K562 (cell line): ENCODE results near the gene ABLIM2. TPM values are rescaled to one million over a fixed set of nuclear protein-coding genes. Genes with fewer than 3 reads are reported as not detected.

ENCODE experiments used
- ARID2 ChIP-seq: fragments of 450-650 bp; IDR thresholded peaks from 2 replicates; pipeline ENCODE4 v1.6.1; 2017; ENCODE audit warnings: antibody characterized with exemption, mild to moderate bottlenecking
- FOXA1 ChIP-seq: fragments of 450-650 bp; IDR thresholded peaks from 2 replicates; pipeline ENCODE4 v1.6.1; 2016; ENCODE audit warnings: mild to moderate bottlenecking, borderline replicate concordance
- HDAC6 ChIP-seq: IDR thresholded peaks from 2 replicates; pipeline ENCODE4 v1.6.1; 2012; ENCODE audit warnings: low read depth, mild to moderate bottlenecking, control low read depth, inconsistent platforms, low read length, moderate library complexity
- JUNB ChIP-seq: fragments of 450-650 bp; formaldehyde crosslinking; conservative IDR thresholded peaks from 2 replicates; pipeline ENCODE4 v1.4.0; 2020; ENCODE audit warnings: mild to moderate bottlenecking
- TAF9B ChIP-seq: fragments of 450-650 bp; IDR thresholded peaks from 2 replicates; pipeline ENCODE4 v1.6.1; 2018; ENCODE audit warnings: mild to moderate bottlenecking; ENCODE audit not compliant: partially characterized antibody
- ZNF354B ChIP-seq: fragments of 250-450 bp; sonication (Bioruptor Pico); IDR thresholded peaks from 2 replicates; pipeline ENCODE4 v1.4.0; 2020
- polyA plus RNA-seq, 8 experiments: library from polyadenylated mRNA; depleted of rRNA in 4 of 8; stranded (reverse) in 5 of 8; unstranded in 3 of 8; fragments of >200 nt; fragmentation: Nextera tagmentation in 2 of 8; fragmentation: Illumina TruSeq in 1 of 8; extraction: Ambion mirVana in 2 of 8; extraction: Trizol in 1 of 8; gene quantifications; 2 replicates each; pipeline versions ENCODE4 v1.2.1 to v1.2.3, GENCODE V29; 2011 to 2014; ENCODE audit warnings: inconsistent platforms in 1 of 8, missing spikeins in 1 of 8
- total RNA-seq, 7 experiments: library from RNA; depleted of rRNA in 6 of 7; stranded (reverse); fragments of >200 nt in 6 of 7; fragmentation: Illumina TruSeq in 2 of 7; extraction: Trizol in 2 of 7; gene quantifications; 2 replicates each; pipeline versions ENCODE4 v1.2.1 to v1.2.3, GENCODE V29; 2011 to 2021; ENCODE audit warnings: low replicate concordance in 1 of 7
- TF ChIP-seq, protein P1 (sequence below): fragments of 450-650 bp; IDR thresholded peaks from 2 replicates; pipeline ENCODE4 v1.7.1; 2018; ENCODE audit warnings: mild to moderate bottlenecking, low read depth; ENCODE audit not compliant: partially characterized antibody
- TF ChIP-seq, protein P2 (sequence below): fragments of 250-450 bp; sonication (Bioruptor Pico); IDR thresholded peaks from 2 replicates; pipeline ENCODE4 v1.5.0; 2021; ENCODE audit warnings: mild to moderate bottlenecking, borderline replicate concordance
- TF ChIP-seq, protein P3 (sequence below): fragments of 450-650 bp; IDR thresholded peaks from one replicate; pipeline ENCODE4 v1.6.1; 2018; ENCODE audit warnings: mild to moderate bottlenecking, moderate library complexity; ENCODE audit not compliant: partially characterized antibody

The ABLIM2 gene
- total and polyA plus RNA-seq, 9 of the 15 experiments (the other 6 are each of a cell fraction or from before 2014, with no cell fraction given), result not detected

DNA sequence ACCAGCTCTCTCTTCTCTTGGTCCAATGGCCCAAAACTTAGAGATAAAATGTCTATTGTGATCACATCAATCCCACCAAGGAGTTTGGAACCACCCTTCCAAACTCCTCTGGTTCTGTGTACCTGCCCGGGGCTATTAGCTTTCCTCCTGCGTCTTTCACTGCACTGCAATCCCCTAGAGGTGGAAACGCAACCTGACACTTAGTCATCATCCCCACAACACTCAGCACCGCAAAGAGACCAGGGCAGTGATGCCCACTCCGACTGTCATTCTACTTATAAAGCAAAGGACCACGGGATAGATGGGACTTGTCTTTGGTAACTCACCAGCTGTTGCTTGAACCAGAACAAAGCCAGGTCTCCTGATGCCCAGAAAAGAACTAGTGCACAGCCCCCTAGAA lies 240.9 kb downstream of the ABLIM2 start (continued):
- TF ChIP-seq, protein P1, sequence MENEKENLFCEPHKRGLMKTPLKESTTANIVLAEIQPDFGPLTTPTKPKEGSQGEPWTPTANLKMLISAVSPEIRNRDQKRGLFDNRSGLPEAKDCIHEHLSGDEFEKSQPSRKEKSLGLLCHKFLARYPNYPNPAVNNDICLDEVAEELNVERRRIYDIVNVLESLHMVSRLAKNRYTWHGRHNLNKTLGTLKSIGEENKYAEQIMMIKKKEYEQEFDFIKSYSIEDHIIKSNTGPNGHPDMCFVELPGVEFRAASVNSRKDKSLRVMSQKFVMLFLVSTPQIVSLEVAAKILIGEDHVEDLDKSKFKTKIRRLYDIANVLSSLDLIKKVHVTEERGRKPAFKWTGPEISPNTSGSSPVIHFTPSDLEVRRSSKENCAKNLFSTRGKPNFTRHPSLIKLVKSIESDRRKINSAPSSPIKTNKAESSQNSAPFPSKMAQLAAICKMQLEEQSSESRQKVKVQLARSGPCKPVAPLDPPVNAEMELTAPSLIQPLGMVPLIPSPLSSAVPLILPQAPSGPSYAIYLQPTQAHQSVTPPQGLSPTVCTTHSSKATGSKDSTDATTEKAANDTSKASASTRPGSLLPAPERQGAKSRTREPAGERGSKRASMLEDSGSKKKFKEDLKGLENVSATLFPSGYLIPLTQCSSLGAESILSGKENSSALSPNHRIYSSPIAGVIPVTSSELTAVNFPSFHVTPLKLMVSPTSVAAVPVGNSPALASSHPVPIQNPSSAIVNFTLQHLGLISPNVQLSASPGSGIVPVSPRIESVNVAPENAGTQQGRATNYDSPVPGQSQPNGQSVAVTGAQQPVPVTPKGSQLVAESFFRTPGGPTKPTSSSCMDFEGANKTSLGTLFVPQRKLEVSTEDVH, result no peak
- no peak for TF ChIP-seq ZNF354B (CRISPR knock-in tag)
- TF ChIP-seq JUNB, result no peak
- TF ChIP-seq, protein P2, sequence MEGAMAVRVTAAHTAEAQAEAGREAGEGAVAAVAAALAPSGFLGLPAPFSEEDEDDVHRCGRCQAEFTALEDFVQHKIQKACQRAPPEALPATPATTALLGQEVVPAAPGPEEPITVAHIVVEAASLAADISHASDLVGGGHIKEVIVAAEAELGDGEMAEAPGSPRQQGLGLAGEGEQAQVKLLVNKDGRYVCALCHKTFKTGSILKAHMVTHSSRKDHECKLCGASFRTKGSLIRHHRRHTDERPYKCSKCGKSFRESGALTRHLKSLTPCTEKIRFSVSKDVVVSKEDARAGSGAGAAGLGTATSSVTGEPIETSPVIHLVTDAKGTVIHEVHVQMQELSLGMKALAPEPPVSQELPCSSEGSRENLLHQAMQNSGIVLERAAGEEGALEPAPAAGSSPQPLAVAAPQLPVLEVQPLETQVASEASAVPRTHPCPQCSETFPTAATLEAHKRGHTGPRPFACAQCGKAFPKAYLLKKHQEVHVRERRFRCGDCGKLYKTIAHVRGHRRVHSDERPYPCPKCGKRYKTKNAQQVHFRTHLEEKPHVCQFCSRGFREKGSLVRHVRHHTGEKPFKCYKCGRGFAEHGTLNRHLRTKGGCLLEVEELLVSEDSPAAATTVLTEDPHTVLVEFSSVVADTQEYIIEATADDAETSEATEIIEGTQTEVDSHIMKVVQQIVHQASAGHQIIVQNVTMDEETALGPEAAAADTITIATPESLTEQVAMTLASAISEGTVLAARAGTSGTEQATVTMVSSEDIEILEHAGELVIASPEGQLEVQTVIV (CRISPR knock-in tag), result no peak
- no peak for TF ChIP-seq FOXA1
- TF ChIP-seq TAF9B, result no peak
- TF ChIP-seq HDAC6, result no peak
- no peak for TF ChIP-seq ARID2
- TF ChIP-seq, protein P3, sequence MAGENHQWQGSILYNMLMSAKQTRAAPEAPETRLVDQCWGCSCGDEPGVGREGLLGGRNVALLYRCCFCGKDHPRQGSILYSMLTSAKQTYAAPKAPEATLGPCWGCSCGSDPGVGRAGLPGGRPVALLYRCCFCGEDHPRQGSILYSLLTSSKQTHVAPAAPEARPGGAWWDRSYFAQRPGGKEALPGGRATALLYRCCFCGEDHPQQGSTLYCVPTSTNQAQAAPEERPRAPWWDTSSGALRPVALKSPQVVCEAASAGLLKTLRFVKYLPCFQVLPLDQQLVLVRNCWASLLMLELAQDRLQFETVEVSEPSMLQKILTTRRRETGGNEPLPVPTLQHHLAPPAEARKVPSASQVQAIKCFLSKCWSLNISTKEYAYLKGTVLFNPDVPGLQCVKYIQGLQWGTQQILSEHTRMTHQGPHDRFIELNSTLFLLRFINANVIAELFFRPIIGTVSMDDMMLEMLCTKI, result no peak
